ENCODE data around the gene APOC1.
"Not testable (repeated sequence)": the region's sequence is repeated elsewhere in the genome, so short reads cannot be mapped to it uniquely, and the experiment has no call there.

The APOC1 gene

DNA sequence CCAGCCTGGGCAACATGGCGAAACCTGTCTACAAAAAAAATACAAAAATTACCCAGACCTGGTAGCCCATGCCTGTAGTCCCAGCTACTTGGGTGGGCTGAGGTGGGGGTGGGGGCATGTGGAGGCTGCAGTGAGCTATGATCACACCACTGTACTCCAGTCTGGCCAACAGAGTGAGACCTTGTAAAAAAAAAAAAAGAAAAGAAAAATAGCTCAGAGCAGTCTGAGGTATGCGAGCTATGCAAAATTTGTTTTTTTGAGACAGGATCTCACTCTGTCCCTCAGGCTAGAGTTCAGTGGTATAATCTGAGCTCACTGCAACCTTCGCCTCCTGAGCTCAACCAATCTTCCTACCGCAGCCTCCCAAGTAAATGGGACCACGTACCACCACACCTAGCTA, 30.5 kb upstream of the APOC1 start:
- TF ChIP-seq, protein P1, sequence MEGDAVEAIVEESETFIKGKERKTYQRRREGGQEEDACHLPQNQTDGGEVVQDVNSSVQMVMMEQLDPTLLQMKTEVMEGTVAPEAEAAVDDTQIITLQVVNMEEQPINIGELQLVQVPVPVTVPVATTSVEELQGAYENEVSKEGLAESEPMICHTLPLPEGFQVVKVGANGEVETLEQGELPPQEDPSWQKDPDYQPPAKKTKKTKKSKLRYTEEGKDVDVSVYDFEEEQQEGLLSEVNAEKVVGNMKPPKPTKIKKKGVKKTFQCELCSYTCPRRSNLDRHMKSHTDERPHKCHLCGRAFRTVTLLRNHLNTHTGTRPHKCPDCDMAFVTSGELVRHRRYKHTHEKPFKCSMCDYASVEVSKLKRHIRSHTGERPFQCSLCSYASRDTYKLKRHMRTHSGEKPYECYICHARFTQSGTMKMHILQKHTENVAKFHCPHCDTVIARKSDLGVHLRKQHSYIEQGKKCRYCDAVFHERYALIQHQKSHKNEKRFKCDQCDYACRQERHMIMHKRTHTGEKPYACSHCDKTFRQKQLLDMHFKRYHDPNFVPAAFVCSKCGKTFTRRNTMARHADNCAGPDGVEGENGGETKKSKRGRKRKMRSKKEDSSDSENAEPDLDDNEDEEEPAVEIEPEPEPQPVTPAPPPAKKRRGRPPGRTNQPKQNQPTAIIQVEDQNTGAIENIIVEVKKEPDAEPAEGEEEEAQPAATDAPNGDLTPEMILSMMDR (IDR thresholded peaks at IDR 0.05; ENCODE audit: control insufficient read depth, extremely low read depth, insufficient read depth): no peak
- no peak for DNase-seq (ENCODE audit: low read depth)
- H3K4me3 ChIP-seq (ENCODE audit: low read depth, low read length): no peak overlapping the region

DNA sequence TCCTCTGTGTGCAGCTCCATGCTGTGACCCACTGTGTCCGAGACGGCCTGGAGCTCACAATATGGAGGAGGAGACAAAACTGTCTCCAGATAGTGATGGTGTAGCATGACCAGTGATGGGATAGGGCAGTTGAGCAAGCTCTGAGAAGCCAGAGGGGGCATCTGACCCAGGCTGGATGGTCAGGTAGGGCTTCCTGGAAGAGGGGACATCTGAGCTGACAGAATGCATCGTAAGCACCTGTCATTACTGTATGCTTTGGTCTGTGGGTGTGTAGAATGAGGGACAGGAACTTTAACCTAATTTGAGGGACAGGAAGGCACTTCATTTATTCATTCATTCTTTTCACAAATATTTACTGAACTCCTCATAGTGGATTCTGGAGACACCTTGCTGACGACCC, 29.8 kb upstream of the APOC1 start:
- no peak for DNase-seq (ENCODE audit: low read depth)
- TF ChIP-seq, protein P1 (IDR thresholded peaks at IDR 0.05; ENCODE audit: control insufficient read depth, extremely low read depth, insufficient read depth): no peak
- H3K4me3 ChIP-seq (ENCODE audit: low read depth, low read length): no peak overlapping the region

DNA sequence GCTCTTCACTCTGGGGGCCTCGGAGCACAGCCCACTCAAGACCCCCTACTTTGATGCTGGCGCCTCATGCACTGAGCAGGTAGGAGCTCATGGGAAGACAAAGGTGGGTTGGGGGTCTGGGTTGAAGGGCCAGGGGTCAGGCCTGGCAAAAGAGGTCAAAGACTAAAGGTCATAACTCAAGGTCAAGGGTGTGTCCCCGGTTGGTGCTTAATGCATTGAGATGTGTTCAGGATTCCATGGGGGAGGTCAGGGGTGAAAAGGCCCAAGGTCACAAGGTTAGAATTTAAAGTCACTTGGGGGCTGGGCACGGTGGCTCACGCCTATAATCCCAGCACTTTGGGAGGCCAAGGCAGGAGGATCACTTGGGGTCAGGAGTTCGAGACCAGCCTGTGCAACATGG, 28.3 kb upstream of the APOC1 start:
- no peak for DNase-seq (ENCODE audit: low read depth)
- TF ChIP-seq, protein P1 (IDR thresholded peaks at IDR 0.05; ENCODE audit: control insufficient read depth, extremely low read depth, insufficient read depth): no peak
- no peak overlapping the region for H3K4me3 ChIP-seq (ENCODE audit: low read depth, low read length)

DNA sequence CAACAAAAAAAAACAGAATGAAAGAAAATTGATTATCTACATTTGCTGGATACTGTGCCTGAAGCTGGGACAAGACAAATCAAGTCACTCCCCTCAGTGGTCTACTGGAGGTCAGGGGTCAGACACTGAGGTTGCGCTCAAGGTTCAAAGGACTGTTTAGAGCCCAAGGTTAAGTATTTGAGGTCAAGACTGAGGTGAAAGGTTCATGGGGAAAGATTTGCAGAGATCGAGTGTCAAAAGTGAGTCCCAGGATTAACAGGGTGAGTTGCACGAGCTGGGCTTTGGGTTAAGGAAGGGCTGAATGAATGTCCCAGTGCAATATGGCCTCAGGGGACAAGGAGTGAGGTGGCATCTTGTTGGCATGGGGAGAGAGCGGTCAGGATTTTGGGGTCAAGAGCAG, 26.8 kb upstream of the APOC1 start:
- no peak overlapping the region for H3K4me3 ChIP-seq (ENCODE audit: low read depth, low read length)
- TF ChIP-seq, protein P1 (IDR thresholded peaks at IDR 0.05; ENCODE audit: control insufficient read depth, extremely low read depth, insufficient read depth): no peak
- DNase-seq (ENCODE audit: low read depth): no peak

DNA sequence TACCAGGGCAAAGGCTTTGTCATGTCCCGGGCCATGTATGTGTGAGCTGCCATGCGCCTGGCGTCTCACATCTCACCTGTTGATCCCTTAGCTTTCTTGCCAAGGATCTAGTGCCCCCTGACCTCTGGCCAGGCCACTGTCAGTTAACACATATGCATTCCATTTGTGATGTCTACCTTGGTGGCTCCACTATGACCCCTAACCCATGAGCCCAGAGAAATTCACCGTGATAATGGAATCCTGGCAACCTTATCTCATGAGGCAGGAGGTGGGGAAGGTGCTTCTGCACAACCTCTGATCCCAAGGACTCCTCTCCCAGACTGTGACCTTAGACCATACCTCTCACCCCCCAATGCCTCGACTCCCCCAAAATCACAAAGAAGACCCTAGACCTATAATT, 26.1 kb upstream of the APOC1 start:
- H3K4me3 ChIP-seq (ENCODE audit: low read depth, low read length); DNase-seq (ENCODE audit: low read depth): not testable (repeated sequence)

DNA sequence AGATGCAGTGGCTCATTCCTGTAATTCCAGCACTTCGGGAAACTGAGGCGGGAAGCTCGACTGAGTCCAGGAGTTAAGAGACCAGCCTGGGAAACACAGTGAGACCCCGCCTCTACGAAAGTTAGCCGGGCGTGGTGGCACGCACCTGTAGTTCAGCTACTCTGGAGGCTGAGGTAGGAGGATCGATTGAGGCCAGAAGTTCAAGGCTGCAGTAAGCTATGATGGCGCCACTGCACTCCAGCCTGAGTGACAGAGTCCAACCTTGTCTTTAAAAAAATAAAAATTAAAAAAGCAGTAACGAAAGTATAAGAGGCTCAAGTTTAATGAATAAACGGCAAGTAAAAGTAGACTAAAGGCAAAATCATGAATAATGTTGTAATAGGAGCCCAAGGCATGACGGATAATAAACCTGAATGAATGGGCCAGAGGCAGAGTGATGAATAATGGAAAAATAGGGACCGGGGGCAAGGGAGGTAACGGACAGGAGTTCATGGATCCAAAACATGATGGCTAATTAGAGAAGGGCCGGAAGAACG, 24.5 kb upstream of the APOC1 start:
- no peak for DNase-seq (ENCODE audit: low read depth)
- TF ChIP-seq, protein P1 (IDR thresholded peaks at IDR 0.05; ENCODE audit: control insufficient read depth, extremely low read depth, insufficient read depth): no peak
- peak overlapping the region; percentile 51 for H3K4me3 ChIP-seq (ENCODE audit: low read depth, low read length)

DNA sequence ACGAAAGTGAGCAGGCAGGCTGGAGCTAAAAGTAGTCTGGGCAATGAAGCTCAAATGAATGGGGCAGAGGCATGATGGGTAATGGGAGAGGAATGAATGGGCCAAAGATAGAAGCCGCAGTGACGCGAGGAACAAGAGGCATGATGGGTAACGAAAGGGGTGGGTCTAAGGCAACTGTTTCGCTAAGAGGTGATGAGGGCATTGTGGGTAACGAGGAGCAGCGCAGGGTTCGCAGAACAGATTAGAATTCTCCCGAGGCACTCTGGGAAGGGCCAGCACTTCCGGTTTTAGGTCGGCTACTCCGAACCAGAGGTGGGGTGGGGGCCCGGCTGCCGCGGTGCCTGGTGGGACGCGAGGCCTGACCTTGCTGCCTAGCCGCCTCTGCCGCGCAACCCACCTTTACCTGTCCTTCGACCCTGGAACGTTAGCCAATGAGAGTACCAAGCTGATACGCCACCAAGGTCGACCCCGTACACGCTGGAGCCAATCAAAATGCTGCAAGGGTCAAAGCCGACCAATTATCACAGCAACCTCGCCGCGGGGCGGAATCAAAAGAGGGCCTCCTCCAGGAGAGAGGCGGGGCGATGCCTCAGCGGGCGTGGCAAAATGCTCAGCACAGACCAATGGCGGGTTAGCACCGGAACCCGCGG, 23.9 kb upstream of the APOC1 start:
- TF ChIP-seq, protein P1 (IDR thresholded peaks at IDR 0.05; ENCODE audit: control insufficient read depth, extremely low read depth, insufficient read depth): no peak
- peak overlapping the region; percentile 51 for H3K4me3 ChIP-seq (ENCODE audit: low read depth, low read length)
- DNase-seq (ENCODE audit: low read depth): peak; percentile 97

All from LNCaP clone FGC (cell line).